ENCODE data around the gene GCDH. TPM values are rescaled to one million over a fixed set of nuclear protein-coding genes. Genes with fewer than 3 reads are reported as not detected.

Gene GCDH
- 10 to 100 TPM; 58.1 to 62.9 TPM for total RNA-seq
- polyA plus RNA-seq (2013, experiment 1 of 2), result 30.6 TPM
- 25.9 TPM for polyA plus RNA-seq (2013, experiment 2 of 2)
- long read RNA-seq, experiment 1, transcript GCDH-216 (11 exons, 1,867 nt), result major isoform, 8 of 19 reads
- long read RNA-seq, experiment 1, partial matches to known transcripts, result 3 of 19 reads
- long read RNA-seq, experiment 1, other reads (novel, unspliced or antisense), result 4 of 19 reads
- long read RNA-seq, experiment 2, transcript GCDH-216 (11 exons, 1,867 nt), result minor isoform, 11 of 113 reads
- long read RNA-seq, experiment 2, transcript GCDH-201 (12 exons, 1,956 nt), result major isoform, 82 of 113 reads
- long read RNA-seq, experiment 2, partial matches to known transcripts, result 5 of 113 reads
- long read RNA-seq, experiment 2, other reads (novel, unspliced or antisense), result 15 of 113 reads
- long read RNA-seq, experiment 3, transcript GCDH-216 (11 exons, 1,867 nt), result minor isoform, 22 of 393 reads
- long read RNA-seq, experiment 3, transcript GCDH-201 (12 exons, 1,956 nt), result major isoform, 310 of 393 reads
- long read RNA-seq, experiment 3, transcript GCDH-203 (11 exons, 1,730 nt), result minor isoform, 5 of 393 reads
- long read RNA-seq, experiment 3, partial matches to known transcripts, result 8 of 393 reads
- long read RNA-seq, experiment 3, other reads (novel, unspliced or antisense), result 46 of 393 reads
- long read RNA-seq, experiment 4, transcript GCDH-201 (12 exons, 1,956 nt), result major isoform, 22 of 36 reads
- long read RNA-seq, experiment 4, partial matches to known transcripts, result 8 of 36 reads
- long read RNA-seq, experiment 4, other reads (novel, unspliced or antisense), result 4 of 36 reads

DNA sequence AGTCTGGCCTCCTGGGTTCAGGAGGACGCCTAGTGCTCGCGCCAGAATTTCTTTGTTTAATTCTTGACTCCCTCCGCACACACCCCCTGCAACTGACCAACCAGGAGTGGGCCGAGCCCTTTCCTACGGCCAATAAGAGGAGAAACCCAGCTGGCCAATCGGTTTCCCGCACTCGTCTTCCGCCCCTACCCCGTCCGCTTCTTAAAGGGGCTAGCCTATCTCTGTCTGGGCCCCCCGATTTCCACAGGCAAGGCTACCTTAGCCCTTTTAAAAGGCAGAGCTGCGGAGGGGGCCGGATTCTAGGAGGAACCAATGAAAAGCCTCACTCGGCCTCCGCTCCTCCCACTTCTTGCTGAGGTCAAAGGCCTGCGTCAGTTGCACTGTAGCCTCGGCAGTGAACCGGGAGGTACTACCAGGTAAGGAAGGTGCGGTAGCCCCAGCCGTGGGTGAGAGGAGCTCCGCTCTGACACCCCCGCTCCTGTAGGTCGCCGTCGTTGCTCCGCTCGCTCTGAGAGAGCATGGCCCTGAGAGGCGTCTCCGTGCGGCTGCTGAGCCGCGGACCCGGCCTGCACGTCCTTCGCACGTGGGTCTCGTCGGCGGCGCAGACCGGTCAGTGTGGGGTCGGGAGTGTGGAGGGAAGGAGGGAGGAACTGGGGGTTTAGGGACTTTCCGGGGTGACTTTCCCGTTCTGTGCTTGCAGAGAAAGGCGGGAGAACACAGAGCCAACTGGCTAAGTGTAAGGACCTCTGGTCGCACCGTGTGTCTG, at the start of gene GCDH:
Gene GCDH, plus strand, starts transcription at position 374 of the 766 bp plus-strand sequence. Its CDS starts 145 bp downstream, at position 519.
- peak within 1 kb of the TSS; percentile 91 for H3K4me3 ChIP-seq (ENCODE audit: low read length)
- H3K4me3 Mint-ChIP-seq, result peak within 1 kb of the TSS; percentile 97
- H3K36me3 Mint-ChIP-seq (ENCODE audit: low read depth), result peaks cover 18% of the 10 kb centered on the region
- H3K9ac ChIP-seq (ENCODE audit: extremely low read depth, low read length, poor library complexity, severe bottlenecking), result peak within 1 kb of the TSS; percentile 57
- no peaks in the 10 kb centered on the region for H3K9me3 Mint-ChIP-seq
- no peak for TF ChIP-seq CTCF (conservative IDR thresholded peaks at IDR 0.05)
- no peaks in the 10 kb centered on the region for H3K9me3 ChIP-seq (ENCODE audit: control insufficient read depth, low read length)
- H3K4me1 ChIP-seq (ENCODE audit: control insufficient read depth, insufficient read depth, low read length), result no peaks in the 10 kb centered on the region
- H3K4me1 Mint-ChIP-seq, result peaks cover 14% of the 10 kb centered on the region
- peaks cover 20% of the 10 kb centered on the region for H3K27me3 ChIP-seq (ENCODE audit: control insufficient read depth, insufficient read depth, low read length, poor library complexity, severe bottlenecking)
- H3K27me3 Mint-ChIP-seq (ENCODE audit: insufficient read depth), result peaks cover 13% of the 10 kb centered on the region
- WGBS, 2 experiments (ENCODE audit: insufficient coverage in 1 of 2, insufficient read length in 1 of 2), result 0% methylated on average over 22 to 49 of the region's 49 CpGs
- peak within 1 kb of the TSS; percentile 86 for H3K27ac ChIP-seq (ENCODE audit: low read depth, low read length)
- DNase-seq, result peak; percentile 99
- H3K27ac Mint-ChIP-seq, result peak within 1 kb of the TSS; percentile 99
- H3K36me3 ChIP-seq (ENCODE audit: control insufficient read depth, insufficient read depth, low read length), result peaks cover 21% of the 10 kb centered on the region

DNA sequence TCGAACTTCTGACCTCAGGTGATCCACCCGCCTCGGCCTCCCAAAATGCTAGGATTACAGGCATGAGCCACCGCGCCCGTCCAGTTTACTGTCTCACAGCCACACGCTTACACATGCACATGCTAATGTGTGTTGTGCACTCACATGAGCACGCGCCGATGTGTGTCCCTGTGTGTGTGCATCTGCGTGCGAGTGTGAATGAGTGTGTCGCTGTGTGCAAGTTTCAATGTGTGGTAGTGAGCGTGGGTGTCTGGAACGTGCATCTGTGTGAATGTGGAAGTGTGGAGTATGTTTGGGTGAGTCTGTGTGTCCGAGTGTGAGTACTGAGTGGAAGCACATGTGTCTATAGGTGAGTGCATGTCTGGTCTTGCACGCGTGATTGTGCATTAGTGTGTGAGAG, 48.4 kb upstream of the GCDH start:
- no peaks in the 10 kb centered on the region for H3K36me3 Mint-ChIP-seq (ENCODE audit: low read depth)
- Histone ChIP-seq H3K27me3 (ENCODE audit: control insufficient read depth, insufficient read depth, low read length, poor library complexity, severe bottlenecking) (peaks cover 19% of the 10 kb centered on the region), H3K27ac (ENCODE audit: low read depth, low read length) (no peak overlapping the region), H3K9me3 (ENCODE audit: control insufficient read depth, low read length) (no peaks in the 10 kb centered on the region), H3K9ac (ENCODE audit: extremely low read depth, low read length, poor library complexity, severe bottlenecking) (no peak overlapping the region), H3K36me3 (ENCODE audit: control insufficient read depth, insufficient read depth, low read length) (no peaks in the 10 kb centered on the region), H3K4me3 (ENCODE audit: low read length) (no peak overlapping the region), H3K4me1 (ENCODE audit: control insufficient read depth, insufficient read depth, low read length) (no peaks in the 10 kb centered on the region)
- no peak overlapping the region for H3K4me3 Mint-ChIP-seq
- WGBS, 2 experiments (ENCODE audit: insufficient coverage in 1 of 2, insufficient read length in 1 of 2), result 93 to 99% methylated on average over 13 to 18 of the region's 18 CpGs
- no peaks in the 10 kb centered on the region for H3K9me3 Mint-ChIP-seq
- TF ChIP-seq CTCF (conservative IDR thresholded peaks at IDR 0.05), result no peak
- H3K4me1 Mint-ChIP-seq, result no peaks in the 10 kb centered on the region
- peaks cover 55% of the 10 kb centered on the region for H3K27me3 Mint-ChIP-seq (ENCODE audit: insufficient read depth)
- DNase-seq, result no peak
- H3K27ac Mint-ChIP-seq, result no peak overlapping the region

- Histone ChIP-seq H3K4me1 (ENCODE audit: control insufficient read depth, insufficient read depth, low read length) (no peaks in the 10 kb centered on the region), H3K27ac (ENCODE audit: low read depth, low read length) (no peak overlapping the region), H3K27me3 (ENCODE audit: control insufficient read depth, insufficient read depth, low read length, poor library complexity, severe bottlenecking) (peaks cover 17% of the 10 kb centered on the region), H3K36me3 (ENCODE audit: control insufficient read depth, insufficient read depth, low read length) (no peaks in the 10 kb centered on the region), H3K9ac (ENCODE audit: extremely low read depth, low read length, poor library complexity, severe bottlenecking) (no peak overlapping the region), H3K4me3 (ENCODE audit: low read length) (no peak overlapping the region), H3K9me3 (ENCODE audit: control insufficient read depth, low read length) (no peaks in the 10 kb centered on the region)
- Mint-ChIP-seq H3K9me3 (no peaks in the 10 kb centered on the region), H3K4me3 (no peak overlapping the region), H3K4me1 (no peaks in the 10 kb centered on the region), H3K36me3 (ENCODE audit: low read depth) (no peaks in the 10 kb centered on the region), H3K27me3 (ENCODE audit: insufficient read depth) (peaks cover 57% of the 10 kb centered on the region), H3K27ac (no peak overlapping the region)
- no peak for DNase-seq
- TF ChIP-seq CTCF (conservative IDR thresholded peaks at IDR 0.05), result no peak
- 96 to 97% methylated on average over 9 to 11 of the region's 11 CpGs for WGBS, 2 experiments (ENCODE audit: insufficient coverage in 1 of 2, insufficient read length in 1 of 2)
Measured at GRCh38 chr19:12843328-12843727, 47.6 kb upstream of the GCDH start.
